Measurements from ENCODE around the gene ZNF184. TPM values are rescaled to one million over a fixed set of nuclear protein-coding genes. Genes with fewer than 3 reads are reported as not detected.

The ZNF184 gene
- total and polyA plus RNA-seq, 9 of the 15 experiments (the other 6 are each of a cell fraction or from before 2014, with no cell fraction given) = 7.6 to 22.2 (median 12.8) TPM

GRCh38 chr6:27478706-27479318 is 5.9 kb upstream of the ZNF184 start (continued):
- peak; percentile 87 for TF ChIP-seq CHAMP1 (IDR thresholded peaks at IDR 0.05)
- TF ChIP-seq GABPB2 (CRISPR knock-in tag; conservative IDR thresholded peaks at IDR 0.05) = no peak
- TF ChIP-seq RBM15 (IDR thresholded peaks at IDR 0.05; ENCODE audit: insufficient read depth, low read length) = no peak

- in situ Hi-C loops (cut with MboI) = no loop called here
- no peak for FAIRE-seq
- CTCF ChIA-PET (ENCODE audit: low intra/inter-chr PET ratio) = no interaction called here
- TF ChIP-seq CEBPG (CRISPR knock-in tag; IDR thresholded peaks at IDR 0.05) = no peak
- TF ChIP-seq CEBPG (tag; conservative IDR thresholded peaks at IDR 0.05 in 1 of 2, IDR thresholded peaks at IDR 0.05 in 1 of 2) = no peak
- no peak for TF ChIP-seq MAX (CRISPR knock-in tag; IDR thresholded peaks at IDR 0.05)
- no peak for TF ChIP-seq SMAD2 (IDR thresholded peaks at IDR 0.05; ENCODE audit: low read depth, low read length)
- no peak for TF ChIP-seq ATF1 (CRISPR knock-in tag; IDR thresholded peaks at IDR 0.05)
- no peak for TF ChIP-seq ATF1 (tag; IDR thresholded peaks at IDR 0.05)
- TF ChIP-seq SMARCA4 (IDR thresholded peaks at IDR 0.05) = no peak
- TF ChIP-seq ETV5 (CRISPR knock-in tag; IDR thresholded peaks at IDR 0.05; ENCODE audit: low read depth) = no peak
- no peak for TF ChIP-seq ZNF12 (CRISPR knock-in tag; IDR thresholded peaks at IDR 0.05)
- TF ChIP-seq BACH1 (tag; IDR thresholded peaks at IDR 0.05) = 0 out of 2 replicates have a peak, but pooled peaks have one; percentile 19
- no peak for TF ChIP-seq XRCC3 (IDR thresholded peaks at IDR 0.05)
- no peak for TF ChIP-seq HDAC2 (IDR thresholded peaks at IDR 0.05)
- no peak for TF ChIP-seq ZNF3 (CRISPR knock-in tag; IDR thresholded peaks at IDR 0.05)
- no peak for TF ChIP-seq ARID1B (IDR thresholded peaks at IDR 0.05)
- no peak for TF ChIP-seq MBD2 (IDR thresholded peaks at IDR 0.05; ENCODE audit: borderline replicate concordance, low read depth)
- TF ChIP-seq ZNF764 (CRISPR knock-in tag; IDR thresholded peaks at IDR 0.05; ENCODE audit: low read depth) = no peak
- no peak for TF ChIP-seq KAT2B (IDR thresholded peaks at IDR 0.05; ENCODE audit: low read depth, low read length)
- TF ChIP-seq NEUROD1 (IDR thresholded peaks at IDR 0.05; ENCODE audit: borderline replicate concordance, low read depth, low read length, partially characterized antibody) = no peak
Measured at GRCh38 chr6:27478141-27478705, 5.3 kb upstream of the ZNF184 start.

More at GRCh38 chr6:27478141-27478705, 5.3 kb upstream of the ZNF184 start:
- Histone ChIP-seq H3K79me2 (ENCODE audit: control insufficient read depth, insufficient read depth, low read length) (peaks cover 8% of the 10 kb centered on the region; the same call in 2 of the 3 replicates), H3K27me3 (ENCODE audit: control insufficient read depth in 2 of 2, insufficient read depth in 2 of 2, low read length in 2 of 2) (no peaks in the 10 kb centered on the region), H3K9ac (ENCODE audit: insufficient read depth in 1 of 2, low read depth in 2 of 2, low read length in 2 of 2) (peak overlapping the region; percentile 87 to 88; a peak in 3 of 4 replicates), H3K36me3 (ENCODE audit: control insufficient read depth, insufficient read depth, low read length) (no peaks in the 10 kb centered on the region), H2AFZ (ENCODE audit: low read depth, low read length) (peak overlapping the region; percentile 95), H3K9me3 (replicated peaks; ENCODE audit: control insufficient read depth, insufficient read depth, low read depth, low read length) (no peaks in the 10 kb centered on the region), H3K27ac (ENCODE audit: extremely low read depth, low read depth, low read length) (peak overlapping the region; percentile 85), H3K9me1 (ENCODE audit: control insufficient read depth, insufficient read depth, low read length) (no peaks in the 10 kb centered on the region), H3K4me3 (peak overlapping the region; percentile 64), H3K4me2 (ENCODE audit: insufficient read depth, low read length) (peak overlapping the region; percentile 89), H3K4me1 (replicated peaks in 1 of 2; ENCODE audit: control insufficient read depth in 2 of 2, insufficient read depth in 2 of 2, low read length in 2 of 2) (peaks cover 4 to 12% of the 10 kb centered on the region in 2 experiments; a peak in 2 of 5 replicates), H4K20me1 (replicated peaks; ENCODE audit: control insufficient read depth, insufficient read depth, low read length) (no peaks in the 10 kb centered on the region)
- intact Hi-C loops (cut with micrococcal nuclease) = loop anchor here (1.0 to 10.0 kb wide), 6 partner anchors 25 to 923 kb away; no protein-coding TSS in a partner anchor
- POLR2A ChIA-PET = interaction anchor here (0.6 to 1.7 kb wide), 7 partner anchors 41 to 303 kb away, joined by 3 to 5 read pairs (median 4); no protein-coding TSS in a partner anchor
- WGBS (ENCODE audit: insufficient coverage, low coverage, missing lambda C conversion rate) = 11% methylated on average over 12 of the region's 12 CpGs
- no TSS peak for BruUV-seq (replicated peaks)
- DNase-seq (ENCODE audit: extremely low read depth in 1 of 4, low spot score in 3 of 4) = peak in 1 of 4 experiments; percentile 38
- ATAC-seq = peak; percentile 53

Measured in K562 (cell line).